ENCODE results near the gene BNIP3. TPM values are rescaled to one million over a fixed set of nuclear protein-coding genes. Genes with fewer than 3 reads are reported as not detected.
A peak's percentile ranks its signal among the peaks of the same experiment; 100 is the strongest.

BNIP3 gene
- total and polyA plus RNA-seq, 2 of the 13 experiments (the other 11 are each of a cell fraction or from before 2014, with no cell fraction given) = 73.7 to 223 TPM

DNA sequence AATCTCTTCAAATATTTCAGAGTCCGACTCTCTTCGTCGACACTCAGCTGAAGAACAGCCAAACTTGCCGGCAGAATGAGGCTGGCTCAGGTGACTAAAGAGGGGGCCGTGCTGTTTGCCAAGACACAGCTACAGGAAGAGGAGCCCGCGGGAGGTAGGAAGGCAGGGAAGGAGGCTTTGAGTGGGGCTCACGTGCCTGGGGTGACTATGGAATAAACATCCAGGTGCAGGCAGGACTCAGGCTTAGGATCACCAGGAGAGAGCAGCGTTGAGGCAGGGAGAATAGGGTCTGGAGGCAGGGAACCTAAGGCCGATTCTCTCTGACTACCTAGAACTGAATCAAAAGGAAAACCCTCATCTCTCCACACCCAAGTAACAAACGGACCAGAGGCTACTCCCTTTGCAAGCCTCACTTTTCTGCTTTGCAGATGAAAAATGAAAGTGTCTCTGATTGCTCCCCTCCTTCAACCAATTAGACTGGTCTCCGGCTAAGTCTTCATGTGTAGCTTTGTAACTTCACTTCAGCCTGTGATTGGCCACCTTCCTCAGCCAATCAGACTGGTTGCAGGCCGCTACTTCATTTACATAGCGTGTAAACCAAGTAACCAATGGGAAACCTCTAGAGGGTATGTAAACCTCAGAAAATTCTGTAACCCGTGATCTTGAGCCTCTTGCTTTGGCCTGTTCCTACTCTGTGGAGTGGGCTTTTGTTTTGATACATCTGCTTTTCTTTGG is 19.7 kb upstream of the BNIP3 start:
- intact Hi-C loops (cut with micrococcal nuclease; ENCODE audit: unreplicated experiment) = no loop called here
- H3K36me3 ChIP-seq (replicated peaks in 1 of 2; ENCODE audit: control insufficient read depth in 1 of 2, insufficient read depth in 2 of 2, low read length in 2 of 2) = no peaks in the 10 kb centered on the region
- peaks cover 13% of the 10 kb centered on the region for H3K9me3 ChIP-seq (ENCODE audit: low read length)
- no peaks in the 10 kb centered on the region for H3K79me2 ChIP-seq (ENCODE audit: insufficient read depth, low read length)
- POLR2A ChIA-PET = interaction anchor here (1.5 kb wide), 1 partner anchor 20 kb away, joined by 4 read pairs; the partner anchor contains the start of gene BNIP3
- peak overlapping the region; percentile 64 for H3K4me2 ChIP-seq (ENCODE audit: low read depth, low read length)
- peak overlapping the region; percentile 0 for H2AFZ ChIP-seq (ENCODE audit: low read length)
- peak overlapping the region in 1 of 3 experiments; percentile 24; a peak in 2 of 6 replicates for H3K4me3 ChIP-seq (replicated peaks in 1 of 3; ENCODE audit: insufficient read depth in 1 of 3, low read depth in 2 of 3, low read length in 3 of 3)
- H4K20me1 ChIP-seq (ENCODE audit: insufficient read depth, low read length) = no peaks in the 10 kb centered on the region
- H3K27ac ChIP-seq (ENCODE audit: extremely low read length, insufficient read depth, low read length) = no peak overlapping the region
- DNase-seq (ENCODE audit: low spot score) = peak; percentile 29
- peaks cover 79% of the 10 kb centered on the region for H3K4me1 ChIP-seq (ENCODE audit: insufficient read depth, low read length)
- CTCF ChIA-PET (ENCODE audit: low intra/inter-chr PET ratio, low total read pairs) = no interaction called here
- WGBS (ENCODE audit: low lambda C conversion rate) = 25% methylated on average over 15 of the region's 15 CpGs
- H3K27me3 ChIP-seq (ENCODE audit: control insufficient read depth in 1 of 2, insufficient read depth in 2 of 2, low read length in 2 of 2) = no peaks in the 10 kb centered on the region
- BruUV-seq (replicated peaks) = no TSS peak
- no peak for FAIRE-seq
- in situ Hi-C loops (cut with HindIII; ENCODE audit: extremely low pct_ligation_motif_present, low pct_unique_long_range_greater_than_20kb) = no loop called here
- ATAC-seq = peak; percentile 16
- no peak overlapping the region; the same call in 1 of the 2 replicates for H3K9ac ChIP-seq (ENCODE audit: insufficient read depth, low read depth, low read length)
- TF ChIP-seq ZNF691 (CRISPR knock-in tag; IDR thresholded peaks at IDR 0.05; ENCODE audit: borderline replicate concordance, low read depth) = no peak
- TF ChIP-seq PHB2 (IDR thresholded peaks at IDR 0.05; ENCODE audit: partially characterized antibody) = no peak
- TF ChIP-seq, protein P1, sequence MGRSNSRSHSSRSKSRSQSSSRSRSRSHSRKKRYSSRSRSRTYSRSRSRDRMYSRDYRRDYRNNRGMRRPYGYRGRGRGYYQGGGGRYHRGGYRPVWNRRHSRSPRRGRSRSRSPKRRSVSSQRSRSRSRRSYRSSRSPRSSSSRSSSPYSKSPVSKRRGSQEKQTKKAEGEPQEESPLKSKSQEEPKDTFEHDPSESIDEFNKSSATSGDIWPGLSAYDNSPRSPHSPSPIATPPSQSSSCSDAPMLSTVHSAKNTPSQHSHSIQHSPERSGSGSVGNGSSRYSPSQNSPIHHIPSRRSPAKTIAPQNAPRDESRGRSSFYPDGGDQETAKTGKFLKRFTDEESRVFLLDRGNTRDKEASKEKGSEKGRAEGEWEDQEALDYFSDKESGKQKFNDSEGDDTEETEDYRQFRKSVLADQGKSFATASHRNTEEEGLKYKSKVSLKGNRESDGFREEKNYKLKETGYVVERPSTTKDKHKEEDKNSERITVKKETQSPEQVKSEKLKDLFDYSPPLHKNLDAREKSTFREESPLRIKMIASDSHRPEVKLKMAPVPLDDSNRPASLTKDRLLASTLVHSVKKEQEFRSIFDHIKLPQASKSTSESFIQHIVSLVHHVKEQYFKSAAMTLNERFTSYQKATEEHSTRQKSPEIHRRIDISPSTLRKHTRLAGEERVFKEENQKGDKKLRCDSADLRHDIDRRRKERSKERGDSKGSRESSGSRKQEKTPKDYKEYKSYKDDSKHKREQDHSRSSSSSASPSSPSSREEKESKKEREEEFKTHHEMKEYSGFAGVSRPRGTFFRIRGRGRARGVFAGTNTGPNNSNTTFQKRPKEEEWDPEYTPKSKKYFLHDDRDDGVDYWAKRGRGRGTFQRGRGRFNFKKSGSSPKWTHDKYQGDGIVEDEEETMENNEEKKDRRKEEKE (IDR thresholded peaks at IDR 0.05) = no peak
- TF ChIP-seq TSC22D2 (CRISPR knock-in tag; IDR thresholded peaks at IDR 0.05; ENCODE audit: borderline replicate concordance) = no peak
- 0 out of 2 replicates have a peak, but pooled peaks have one; percentile 17 for TF ChIP-seq ZBTB38 (CRISPR knock-in tag; IDR thresholded peaks at IDR 0.05)
- TF ChIP-seq FOXM1 (CRISPR knock-in tag; IDR thresholded peaks at IDR 0.05) = no peak
- TF ChIP-seq GATAD2A (CRISPR knock-in tag; IDR thresholded peaks at IDR 0.05) = 0 out of 2 replicates have a peak, but pooled peaks have one; percentile 7
- TF ChIP-seq SRY (CRISPR knock-in tag; IDR thresholded peaks at IDR 0.05) = no peak
- no peak for TF ChIP-seq ZSCAN12 (CRISPR knock-in tag; IDR thresholded peaks at IDR 0.05)
- TF ChIP-seq ZFP37 (CRISPR knock-in tag; IDR thresholded peaks at IDR 0.05; ENCODE audit: borderline replicate concordance) = no peak
- no peak for TF ChIP-seq ZFX (CRISPR knock-in tag; IDR thresholded peaks at IDR 0.05; ENCODE audit: low read depth)
- no peak for TF ChIP-seq HMG20A (CRISPR knock-in tag; IDR thresholded peaks at IDR 0.05; ENCODE audit: borderline replicate concordance)
- no peak for TF ChIP-seq GATAD1 (CRISPR knock-in tag; IDR thresholded peaks at IDR 0.05)
- TF ChIP-seq NFYB (CRISPR knock-in tag; IDR thresholded peaks at IDR 0.05) = peak; percentile 50; the same call in 1 of the 2 replicates
- TF ChIP-seq CREB1 (IDR thresholded peaks at IDR 0.05) = no peak
- no peak for TF ChIP-seq CREB1 (CRISPR knock-in tag; IDR thresholded peaks at IDR 0.05)
- TF ChIP-seq BHLHE40 (IDR thresholded peaks at IDR 0.05; ENCODE audit: low read length) = peak; percentile 78
- TF ChIP-seq, protein P2, sequence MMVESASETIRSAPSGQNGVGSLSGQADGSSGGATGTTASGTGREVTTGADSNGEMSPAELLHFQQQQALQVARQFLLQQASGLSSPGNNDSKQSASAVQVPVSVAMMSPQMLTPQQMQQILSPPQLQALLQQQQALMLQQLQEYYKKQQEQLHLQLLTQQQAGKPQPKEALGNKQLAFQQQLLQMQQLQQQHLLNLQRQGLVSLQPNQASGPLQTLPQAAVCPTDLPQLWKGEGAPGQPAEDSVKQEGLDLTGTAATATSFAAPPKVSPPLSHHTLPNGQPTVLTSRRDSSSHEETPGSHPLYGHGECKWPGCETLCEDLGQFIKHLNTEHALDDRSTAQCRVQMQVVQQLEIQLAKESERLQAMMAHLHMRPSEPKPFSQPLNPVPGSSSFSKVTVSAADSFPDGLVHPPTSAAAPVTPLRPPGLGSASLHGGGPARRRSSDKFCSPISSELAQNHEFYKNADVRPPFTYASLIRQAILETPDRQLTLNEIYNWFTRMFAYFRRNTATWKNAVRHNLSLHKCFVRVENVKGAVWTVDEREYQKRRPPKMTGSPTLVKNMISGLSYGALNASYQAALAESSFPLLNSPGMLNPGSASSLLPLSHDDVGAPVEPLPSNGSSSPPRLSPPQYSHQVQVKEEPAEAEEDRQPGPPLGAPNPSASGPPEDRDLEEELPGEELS (CRISPR knock-in tag; IDR thresholded peaks at IDR 0.05) = peak; percentile 32; the same call in 1 of the 2 replicates
- TF ChIP-seq CENPT (CRISPR knock-in tag; IDR thresholded peaks at IDR 0.05; ENCODE audit: low read depth) = no peak
- TF ChIP-seq SNAPC2 (CRISPR knock-in tag; IDR thresholded peaks at IDR 0.05) = no peak

Data from HepG2 (cell line).